AG04450 (cell line): ENCODE results near the gene ARID4B. TPM values are rescaled to one million over a fixed set of nuclear protein-coding genes. Genes with fewer than 3 reads are reported as not detected.
"Not testable (repeated sequence)": the region's sequence is repeated elsewhere in the genome, so short reads cannot be mapped to it uniquely, and the experiment has no call there.

ENCODE experiments used
- CTCF ChIA-PET: fragments of 300-600, 350-600 bp; formaldehyde crosslinking; extraction: SDS; loops from one replicate; lab custom pipeline; 2022; ENCODE audit warnings: antibody characterized with exemption, inconsistent platforms; lab: Charles Lee
- POLR2A ChIA-PET: fragments of 350-600 bp; formaldehyde crosslinking; extraction: SDS; loops from one replicate; lab custom pipeline; 2021; ENCODE audit warnings: antibody characterized with exemption, inconsistent platforms; lab: Yijun Ruan, JAX
- DNase-seq: peaks from one replicate; pipeline ENCODE4 v3.0.0-alpha.2; 2011; ENCODE audit warnings: low read depth, low spot score
- H3K27ac ChIP-seq: one replicate; pipeline ENCODE4 v1.5.1; 2012; ENCODE audit warnings: low read depth, low read length, control low read depth
- H3K27me3 ChIP-seq: one replicate; pipeline ENCODE4 v1.6.0; 2012; ENCODE audit warnings: low read length; ENCODE audit not compliant: control insufficient read depth, insufficient read depth
- H3K4me3 ChIP-seq: 2 replicates; pipeline ENCODE4 v1.5.1; 2011; ENCODE audit warnings: mild to moderate bottlenecking, low read depth, low read length, control low read depth
- H3K9me3 ChIP-seq: 2 replicates; pipeline ENCODE4 v1.5.1; 2012; ENCODE audit warnings: low read length; ENCODE audit not compliant: control insufficient read depth, insufficient read depth
- CTCF ChIP-seq: IDR thresholded peaks from 2 replicates; pipeline ENCODE4 v1.5.1; 2011; ENCODE audit warnings: low read depth, low read length, control low read depth, inconsistent platforms
- polyA plus RNA-seq: library from polyadenylated mRNA; depleted of rRNA; stranded (reverse); fragments of >200 nt; gene quantifications from 2 replicates; pipeline ENCODE4 v1.2.3, GENCODE V29; 2011

The ARID4B gene
- polyA plus RNA-seq, 1 experiment = 15.6 TPM

- no peak for TF ChIP-seq CTCF
- ChIA-PET CTCF (no interaction called here), POLR2A (no interaction called here)
- H3K27me3 ChIP-seq = no peaks in the 10 kb centered on the region
- no peaks in the 10 kb centered on the region for H3K9me3 ChIP-seq
- H3K27ac ChIP-seq = no peak overlapping the region
- no peak for DNase-seq
- H3K4me3 ChIP-seq = no peak overlapping the region
Observed at GRCh38 chr1:235203428-235203827, 124.6 kb downstream of the ARID4B start.

- DNase-seq, H3K27me3 ChIP-seq, H3K9me3 ChIP-seq, POLR2A ChIA-PET, H3K4me3 ChIP-seq, H3K27ac ChIP-seq: not testable (repeated sequence)
- CTCF ChIA-PET = interaction anchor here (0.9 kb wide), 1 partner anchor 213 kb away, joined by 3 read pairs; no protein-coding TSS in a partner anchor
Observed at GRCh38 chr1:235202447-235202846, 125.5 kb downstream of the ARID4B start.

- no peak for DNase-seq
- ChIA-PET POLR2A (no interaction called here), CTCF (interaction anchor here (1.0 to 2.2 kb wide), 4 partner anchors 10 to 222 kb away, joined by 3 to 11 read pairs (median 6); no protein-coding TSS in a partner anchor)
- no peak overlapping the region for H3K27ac ChIP-seq
- no peaks in the 10 kb centered on the region for H3K27me3 ChIP-seq
- peak; percentile 52 for TF ChIP-seq CTCF
- no peaks in the 10 kb centered on the region for H3K9me3 ChIP-seq
- no peak overlapping the region for H3K4me3 ChIP-seq
Observed at GRCh38 chr1:235199441-235199840, 128.5 kb downstream of the ARID4B start.

GRCh38 chr1:235190431-235190830, 137.5 kb downstream of the ARID4B start:
- CTCF ChIA-PET = no interaction called here
- POLR2A ChIA-PET = no interaction called here
- no peaks in the 10 kb centered on the region for H3K9me3 ChIP-seq

GRCh38 chr1:235187316-235187715, 140.7 kb downstream of the ARID4B start:
- H3K4me3 ChIP-seq = no peak overlapping the region
- ChIA-PET POLR2A (no interaction called here), CTCF (no interaction called here)
- no peak for DNase-seq
- H3K9me3 ChIP-seq = no peaks in the 10 kb centered on the region
- H3K27me3 ChIP-seq = no peaks in the 10 kb centered on the region
- TF ChIP-seq CTCF = no peak
- no peak overlapping the region for H3K27ac ChIP-seq

More at GRCh38 chr1:235190431-235190830, 137.5 kb downstream of the ARID4B start:
- no peak for TF ChIP-seq CTCF
- Histone ChIP-seq H3K4me3 (no peak overlapping the region), H3K27me3 (no peaks in the 10 kb centered on the region), H3K27ac (no peak overlapping the region)
- DNase-seq = no peak
